Natural killer cell treated with Interleukin-12 subunit alpha and Interleukin-12 subunit beta and Interleukin-15 and Interleukin-18, amount 100 ng/mL, for 72 hours (primary cell): ENCODE results near the gene TMEM40. TPM values are rescaled to one million over a fixed set of nuclear protein-coding genes. Genes with fewer than 3 reads are reported as not detected.

Experiments used
- ATAC-seq, 2 donors: fragments of 150-1000 bp; cut with Tn5 transposase in 1 of 2; sonication (Bioruptor Pico), chemical (Tn5 transposase) in 1 of 2; 2 replicates each; pipeline ENCODE4 v1.10.0; 2021
- DNase-seq: peaks from one replicate; pipeline ENCODE4 v3.0.0; 2022; ENCODE audit warnings: low spot score
- H3K27ac Mint-ChIP-seq, 2 donors: 1 replicate in 1 of 2; 2 replicates in 1 of 2; pipeline ENCODE4 v1.8.0; 2022; ENCODE audit warnings: mixed read lengths in 2 of 2, mild to moderate bottlenecking in 1 of 2, moderate library complexity in 1 of 2
- H3K27me3 Mint-ChIP-seq, 2 donors: 1 replicate in 1 of 2; 2 replicates in 1 of 2; pipeline ENCODE4 v1.8.0; 2022; ENCODE audit warnings: mixed read lengths in 2 of 2
- H3K36me3 Mint-ChIP-seq: one replicate; pipeline ENCODE4 v1.8.0; 2022; ENCODE audit warnings: mixed read lengths
- H3K4me1 Mint-ChIP-seq, 2 donors: 1 replicate in 1 of 2; 2 replicates in 1 of 2; pipeline ENCODE4 v1.8.0; 2022; ENCODE audit warnings: low read depth in 2 of 2, mixed read lengths in 2 of 2, mild to moderate bottlenecking in 1 of 2
- H3K4me3 Mint-ChIP-seq: one replicate; pipeline ENCODE4 v1.8.0; 2022; ENCODE audit warnings: mixed read lengths
- H3K9me3 Mint-ChIP-seq: 2 replicates; pipeline ENCODE4 v1.8.0; 2022; ENCODE audit warnings: mixed read lengths
- total RNA-seq, 2 donors: library from RNA; stranded (reverse); gene quantifications; one replicate each; pipeline ENCODE4 v1.2.3, GENCODE V29; 2022

TMEM40 gene
- total RNA-seq, 2 donors from 2014 or later, result not detected

GRCh38 chr3:12752102-12752501 is 7.0 kb downstream of the TMEM40 start:
- H3K27ac Mint-ChIP-seq, result no peak overlapping the region
- no peaks in the 10 kb centered on the region for H3K9me3 Mint-ChIP-seq
- DNase-seq, result no peak
- H3K36me3 Mint-ChIP-seq, result no peaks in the 10 kb centered on the region
- H3K4me1 Mint-ChIP-seq, result peaks cover 0 to 7% of the 10 kb centered on the region in 2 donors
- ATAC-seq, result no peak
- no peak overlapping the region for H3K4me3 Mint-ChIP-seq
- peaks cover 10 to 28% of the 10 kb centered on the region in 2 donors for H3K27me3 Mint-ChIP-seq

GRCh38 chr3:12751571-12751970 is 7.5 kb downstream of the TMEM40 start:
- Mint-ChIP-seq H3K4me1 (peaks cover 0 to 7% of the 10 kb centered on the region in 2 donors), H3K36me3 (no peaks in the 10 kb centered on the region), H3K4me3 (no peak overlapping the region), H3K9me3 (no peaks in the 10 kb centered on the region), H3K27me3 (peaks cover 7 to 23% of the 10 kb centered on the region in 2 donors), H3K27ac (no peak overlapping the region)
- DNase-seq, result no peak
- ATAC-seq, result no peak

GRCh38 chr3:12750658-12751071 is 8.4 kb downstream of the TMEM40 start:
- no peak overlapping the region for H3K27ac Mint-ChIP-seq
- no peaks in the 10 kb centered on the region for H3K36me3 Mint-ChIP-seq
- H3K27me3 Mint-ChIP-seq, result peaks cover 4 to 17% of the 10 kb centered on the region in 2 donors
- no peaks in the 10 kb centered on the region for H3K9me3 Mint-ChIP-seq
- ATAC-seq, result peak; percentile 63 to 79
- no peak overlapping the region for H3K4me3 Mint-ChIP-seq
- DNase-seq, result no peak
- H3K4me1 Mint-ChIP-seq, result peaks cover 0 to 7% of the 10 kb centered on the region in 2 donors

- Mint-ChIP-seq H3K36me3 (no peaks in the 10 kb centered on the region), H3K4me3 (no peak overlapping the region), H3K27ac (no peak overlapping the region), H3K9me3 (no peaks in the 10 kb centered on the region), H3K27me3 (peaks cover 3 to 12% of the 10 kb centered on the region in 2 donors), H3K4me1 (peaks cover 0 to 7% of the 10 kb centered on the region in 2 donors)
- DNase-seq (no peak), ATAC-seq (no peak)
These were observed 8.8 kb downstream of the TMEM40 start for GRCh38 chr3:12750223-12750622.

GRCh38 chr3:12748477-12748876 is 10.6 kb downstream of the TMEM40 start:
- Mint-ChIP-seq H3K9me3 (no peaks in the 10 kb centered on the region), H3K27me3 (peaks cover 7 to 8% of the 10 kb centered on the region in 2 donors), H3K27ac (no peak overlapping the region), H3K36me3 (no peaks in the 10 kb centered on the region), H3K4me3 (no peak overlapping the region), H3K4me1 (peaks cover 0 to 7% of the 10 kb centered on the region in 2 donors)
- ATAC-seq (no peak), DNase-seq (no peak)

GRCh38 chr3:12746419-12746818 is 12.6 kb downstream of the TMEM40 start:
- Mint-ChIP-seq H3K27ac (no peak overlapping the region), H3K36me3 (no peaks in the 10 kb centered on the region), H3K4me3 (no peak overlapping the region), H3K9me3 (no peaks in the 10 kb centered on the region), H3K4me1 (peaks cover 0 to 7% of the 10 kb centered on the region in 2 donors), H3K27me3 (peaks cover 12 to 14% of the 10 kb centered on the region in 2 donors)
- DNase-seq (no peak), ATAC-seq (no peak)

GRCh38 chr3:12744326-12744725 is 14.7 kb downstream of the TMEM40 start:
- no peak overlapping the region for H3K27ac Mint-ChIP-seq
- no peak for ATAC-seq
- no peak overlapping the region for H3K4me3 Mint-ChIP-seq
- H3K4me1 Mint-ChIP-seq, result no peaks in the 10 kb centered on the region
- no peaks in the 10 kb centered on the region for H3K9me3 Mint-ChIP-seq
- no peaks in the 10 kb centered on the region for H3K36me3 Mint-ChIP-seq
- peaks cover 14 to 15% of the 10 kb centered on the region in 2 donors for H3K27me3 Mint-ChIP-seq
- DNase-seq, result no peak

- no peaks in the 10 kb centered on the region for H3K36me3 Mint-ChIP-seq
- DNase-seq, result no peak
- H3K27me3 Mint-ChIP-seq, result peaks cover 14 to 15% of the 10 kb centered on the region in 2 donors
- H3K27ac Mint-ChIP-seq, result no peak overlapping the region
- H3K4me1 Mint-ChIP-seq, result no peaks in the 10 kb centered on the region
- ATAC-seq, result no peak
- H3K9me3 Mint-ChIP-seq, result no peaks in the 10 kb centered on the region
- no peak overlapping the region for H3K4me3 Mint-ChIP-seq
These were observed 15.5 kb downstream of the TMEM40 start for GRCh38 chr3:12743583-12743982.

- Mint-ChIP-seq H3K36me3 (no peaks in the 10 kb centered on the region), H3K4me3 (no peak overlapping the region), H3K4me1 (peaks cover 0 to 2% of the 10 kb centered on the region in 2 donors), H3K27ac (no peak overlapping the region), H3K9me3 (no peaks in the 10 kb centered on the region), H3K27me3 (peaks cover 7 to 12% of the 10 kb centered on the region in 2 donors)
- no peak for DNase-seq
- ATAC-seq, result no peak
These were observed 16.5 kb downstream of the TMEM40 start for GRCh38 chr3:12742330-12743107.

- ATAC-seq (no peak), DNase-seq (no peak)
- no peaks in the 10 kb centered on the region for H3K36me3 Mint-ChIP-seq
- no peak overlapping the region for H3K27ac Mint-ChIP-seq
- H3K9me3 Mint-ChIP-seq, result no peaks in the 10 kb centered on the region
- H3K27me3 Mint-ChIP-seq, result peaks cover 7 to 12% of the 10 kb centered on the region in 2 donors
- peaks cover 0 to 2% of the 10 kb centered on the region in 2 donors for H3K4me1 Mint-ChIP-seq
- H3K4me3 Mint-ChIP-seq, result no peak overlapping the region
These were observed 17.9 kb downstream of the TMEM40 start for GRCh38 chr3:12741209-12741608.

- DNase-seq (no peak), ATAC-seq (no peak)
- H3K27me3 Mint-ChIP-seq, result peaks cover 7 to 11% of the 10 kb centered on the region in 2 donors
- no peak overlapping the region for H3K27ac Mint-ChIP-seq
- peaks cover 0 to 2% of the 10 kb centered on the region in 2 donors for H3K4me1 Mint-ChIP-seq
- H3K4me3 Mint-ChIP-seq, result no peak overlapping the region
- H3K9me3 Mint-ChIP-seq, result no peaks in the 10 kb centered on the region
- no peaks in the 10 kb centered on the region for H3K36me3 Mint-ChIP-seq
These were observed 21.2 kb downstream of the TMEM40 start for GRCh38 chr3:12737833-12738232.

GRCh38 chr3:12737319-12737718 is 21.7 kb downstream of the TMEM40 start:
- H3K4me1 Mint-ChIP-seq, result peaks cover 0 to 2% of the 10 kb centered on the region in 2 donors
- DNase-seq (no peak), ATAC-seq (no peak)
- H3K4me3 Mint-ChIP-seq, result no peak overlapping the region
- peaks cover 7 to 11% of the 10 kb centered on the region in 2 donors for H3K27me3 Mint-ChIP-seq
- no peaks in the 10 kb centered on the region for H3K36me3 Mint-ChIP-seq
- no peaks in the 10 kb centered on the region for H3K9me3 Mint-ChIP-seq
- H3K27ac Mint-ChIP-seq, result no peak overlapping the region

GRCh38 chr3:12734960-12735359 is 24.1 kb downstream of the TMEM40 start:
- H3K4me1 Mint-ChIP-seq, result peaks cover 0 to 2% of the 10 kb centered on the region in 2 donors
- ATAC-seq (no peak), DNase-seq (no peak)
- H3K4me3 Mint-ChIP-seq, result no peak overlapping the region
- no peak overlapping the region for H3K27ac Mint-ChIP-seq
- H3K9me3 Mint-ChIP-seq, result no peaks in the 10 kb centered on the region
- peaks cover 6 to 18% of the 10 kb centered on the region in 2 donors for H3K27me3 Mint-ChIP-seq
- no peaks in the 10 kb centered on the region for H3K36me3 Mint-ChIP-seq

- H3K4me1 Mint-ChIP-seq, result peaks cover 0 to 2% of the 10 kb centered on the region in 2 donors
- no peaks in the 10 kb centered on the region for H3K36me3 Mint-ChIP-seq
- no peaks in the 10 kb centered on the region for H3K9me3 Mint-ChIP-seq
- no peak for ATAC-seq
- DNase-seq, result no peak
- H3K4me3 Mint-ChIP-seq, result no peak overlapping the region
- H3K27me3 Mint-ChIP-seq, result peaks cover 8 to 23% of the 10 kb centered on the region in 2 donors
- no peak overlapping the region for H3K27ac Mint-ChIP-seq
These were observed 25.5 kb downstream of the TMEM40 start for GRCh38 chr3:12733566-12733965.
